ENCODE data around the gene MOXD1. TPM values are rescaled to one million over a fixed set of nuclear protein-coding genes. Genes with fewer than 3 reads are reported as not detected.

The MOXD1 gene
- polyA plus RNA-seq, 1 of the 3 experiments (the other 2 are of a cell fraction), result 252 TPM

GRCh38 chr6:132411296-132411695, 10.0 kb upstream of the MOXD1 start:
- WGBS (ENCODE audit: low lambda C conversion rate), result 24% methylated on average over 4 of the region's 4 CpGs
- Histone ChIP-seq H3F3A (replicated peaks; ENCODE audit: insufficient read depth) (peaks cover 22% of the 10 kb centered on the region), H3K4me2 (peak overlapping the region; percentile 15; the same call in 1 of the 2 replicates), H3K27me3 (ENCODE audit: insufficient read depth) (no peaks in the 10 kb centered on the region), H3K9me2 (no peaks in the 10 kb centered on the region), H3K9me3 (0 out of 2 replicates have a peak, but pooled peaks cover 3% of the 10 kb centered on the region), H3K79me2 (ENCODE audit: insufficient read depth) (no peaks in the 10 kb centered on the region; the same call in 1 of the 2 replicates), H3K4me3 (ENCODE audit: low read depth in 2 of 2, low read length in 1 of 2) (no peak overlapping the region), H3K9ac (no peak overlapping the region), H3K4me1 (ENCODE audit: control insufficient read depth in 1 of 2, insufficient read depth in 2 of 2, low read depth in 1 of 2, low read length in 1 of 2) (no peaks in the 10 kb centered on the region; a peak in 1 of 4 replicates), H3K27ac (ENCODE audit: low read depth in 2 of 2, low read length in 1 of 2) (peak overlapping the region; percentile 55 to 71; a peak in 3 of 4 replicates), H3K36me3 (replicated peaks in 1 of 2; ENCODE audit: control insufficient read depth in 1 of 2, insufficient read depth in 2 of 2, low read length in 1 of 2) (no peaks in the 10 kb centered on the region), H2AFZ (ENCODE audit: low read depth) (no peak overlapping the region), H4K20me1 (ENCODE audit: insufficient read depth) (no peaks in the 10 kb centered on the region)
- no peak for DNase-seq
- TF ChIP-seq FOSL2 (IDR thresholded peaks at IDR 0.05; ENCODE audit: borderline replicate concordance, low read depth) (peak; percentile 15; the same call in 1 of the 2 replicates), ELF1 (IDR thresholded peaks at IDR 0.05) (no peak), TCF12 (IDR thresholded peaks at IDR 0.05) (no peak), FOXJ3 (CRISPR knock-in tag; IDR thresholded peaks at IDR 0.05) (no peak), PBX3 (IDR thresholded peaks at IDR 0.05) (peak; percentile 12; the same call in 1 of the 2 replicates), JUND (IDR thresholded peaks at IDR 0.05) (no peak; the same call in 1 of the 2 replicates)
- CTCF ChIA-PET, result no interaction called here
- POLR2A ChIA-PET, result no interaction called here

GRCh38 chr6:132410830-132411229, 9.6 kb upstream of the MOXD1 start:
- Histone ChIP-seq H3K4me1 (ENCODE audit: control insufficient read depth in 1 of 2, insufficient read depth in 2 of 2, low read depth in 1 of 2, low read length in 1 of 2) (no peaks in the 10 kb centered on the region; a peak in 1 of 4 replicates), H3K9ac (no peak overlapping the region), H3K36me3 (replicated peaks in 1 of 2; ENCODE audit: control insufficient read depth in 1 of 2, insufficient read depth in 2 of 2, low read length in 1 of 2) (no peaks in the 10 kb centered on the region), H3K27ac (ENCODE audit: low read depth in 2 of 2, low read length in 1 of 2) (peak overlapping the region; percentile 55 to 71; a peak in 3 of 4 replicates), H2AFZ (ENCODE audit: low read depth) (no peak overlapping the region), H3K79me2 (ENCODE audit: insufficient read depth) (no peaks in the 10 kb centered on the region; the same call in 1 of the 2 replicates), H4K20me1 (ENCODE audit: insufficient read depth) (no peaks in the 10 kb centered on the region), H3K4me2 (peak overlapping the region; percentile 15; the same call in 1 of the 2 replicates), H3K4me3 (ENCODE audit: low read depth in 2 of 2, low read length in 1 of 2) (no peak overlapping the region), H3F3A (replicated peaks; ENCODE audit: insufficient read depth) (peaks cover 22% of the 10 kb centered on the region), H3K9me2 (no peaks in the 10 kb centered on the region), H3K9me3 (no peaks in the 10 kb centered on the region), H3K27me3 (ENCODE audit: insufficient read depth) (no peaks in the 10 kb centered on the region)
- WGBS (ENCODE audit: low lambda C conversion rate), result 24% methylated on average over 3 of the region's 3 CpGs
- ChIA-PET CTCF (no interaction called here), POLR2A (no interaction called here)
- TF ChIP-seq FOSL2 (IDR thresholded peaks at IDR 0.05; ENCODE audit: borderline replicate concordance, low read depth) (no peak), SIN3A (IDR thresholded peaks at IDR 0.05; ENCODE audit: borderline replicate concordance, low read depth, low read length) (no peak), TCF12 (IDR thresholded peaks at IDR 0.05) (no peak), POLR2AphosphoS5 (IDR thresholded peaks at IDR 0.05; ENCODE audit: low read depth, low read length) (no peak), FOXJ3 (CRISPR knock-in tag; IDR thresholded peaks at IDR 0.05) (no peak), ZBTB33 (IDR thresholded peaks at IDR 0.05; ENCODE audit: borderline replicate concordance, low read depth) (no peak), CTCF (IDR thresholded peaks at IDR 0.05) (no peak), RAD21 (IDR thresholded peaks at IDR 0.05; ENCODE audit: low read length) (no peak), MEF2A (IDR thresholded peaks at IDR 0.05; ENCODE audit: borderline replicate concordance, low read depth) (no peak), FOXM1 (IDR thresholded peaks at IDR 0.05; ENCODE audit: low read depth) (no peak), RXRA (IDR thresholded peaks at IDR 0.05; ENCODE audit: borderline replicate concordance, low read depth) (no peak), TEAD4 (IDR thresholded peaks at IDR 0.05; ENCODE audit: borderline replicate concordance, insufficient read depth) (no peak)
- DNase-seq, result no peak

All from SK-N-SH (cell line).